ENCODE measurements around the gene PLA2G4B. TPM values are rescaled to one million over a fixed set of nuclear protein-coding genes. Genes with fewer than 3 reads are reported as not detected.

PLA2G4B gene
- total RNA-seq (2021; ENCODE audit: unreplicated experiment) (4.7 TPM), Bru-seq, nascent RNA (percentile 62 among the genes with signal in this experiment), BruChase-seq, experiment 1, labeled RNA remaining after a 2-hour chase (percentile 78 among the genes with signal in this experiment), BruChase-seq, experiment 2, labeled RNA remaining after a 6-hour chase (percentile 72 among the genes with signal in this experiment)
- polyA plus RNA-seq (2012; ENCODE audit: insufficient read length), result 6.7 TPM
- long read RNA-seq, partial matches to known transcripts, result 5 of 5 reads
- long read RNA-seq, other reads (novel, unspliced or antisense), result 0 of 5 reads

- POLR2A ChIA-PET, result interaction anchor here (0.6 kb wide), 1 partner anchor 93 kb away, joined by 3 read pairs; no protein-coding TSS in a partner anchor
- Histone ChIP-seq H3K36me3 (ENCODE audit: control insufficient read depth, insufficient read depth, low read length) (no peaks in the 10 kb centered on the region), H3K27me3 (ENCODE audit: control insufficient read depth, insufficient read depth, low read length) (no peaks in the 10 kb centered on the region), H3K4me1 (ENCODE audit: control insufficient read depth, insufficient read depth, low read length) (no peaks in the 10 kb centered on the region), H3K9me3 (ENCODE audit: control insufficient read depth, insufficient read depth, low read depth, low read length) (no peaks in the 10 kb centered on the region), H3K27ac (ENCODE audit: low read length) (no peak within 1 kb of the TSS), H3K4me3 (ENCODE audit: low read depth in 2 of 2, low read length in 2 of 2) (no peak within 1 kb of the TSS)
- TF ChIP-seq REST (IDR thresholded peaks at IDR 0.05; ENCODE audit: insufficient read depth in 1 of 2, low read depth in 2 of 2, low read length in 1 of 2) (no peak), CTCF (IDR thresholded peaks at IDR 0.05) (no peak), TCF7L2 (IDR thresholded peaks at IDR 0.05; ENCODE audit: low read depth, low read length) (no peak), POLR2AphosphoS5 (IDR thresholded peaks at IDR 0.05; ENCODE audit: low read depth, low read length) (no peak), SIN3A (IDR thresholded peaks at IDR 0.05; ENCODE audit: borderline replicate concordance, insufficient read depth, low read depth, low read length) (no peak)
- ATAC-seq, result no peak
- intact Hi-C loops (cut with micrococcal nuclease; ENCODE audit: unreplicated experiment) (no loop called here), in situ Hi-C loops (cut with HindIII; ENCODE audit: low pct_unique_long_range_greater_than_20kb, low sequenced_read_pairs) (no loop called here)
- BruUV-seq (replicated peaks), result no TSS peak
- DNase-seq (ENCODE audit: low read depth, low spot score), result no peak
- CTCF ChIA-PET, result interaction anchor here (1.0 kb wide), 1 partner anchor 65 kb away, joined by 5 read pairs; no protein-coding TSS in a partner anchor
These were observed at the start of gene PLA2G4B for GRCh38 chr15:41838400-41838897. TSS of gene PLA2G4B (plus strand) at chr15:41838847. CDS start at chr15:41838914, 67 bp downstream.

GRCh38 chr15:41789236-41789635, 49.4 kb upstream of the PLA2G4B start:
- no peaks in the 10 kb centered on the region for H3K27me3 ChIP-seq (ENCODE audit: control insufficient read depth, insufficient read depth, low read length)
- no peaks in the 10 kb centered on the region for H3K9me3 ChIP-seq (ENCODE audit: control insufficient read depth, insufficient read depth, low read depth, low read length)
- in situ Hi-C loops (cut with HindIII; ENCODE audit: low pct_unique_long_range_greater_than_20kb, low sequenced_read_pairs), result no loop called here
- H3K4me3 ChIP-seq (ENCODE audit: low read depth in 2 of 2, low read length in 2 of 2), result no peak overlapping the region
- no TSS peak for BruUV-seq (replicated peaks)
- intact Hi-C loops (cut with micrococcal nuclease; ENCODE audit: unreplicated experiment), result no loop called here
- H3K4me1 ChIP-seq (ENCODE audit: control insufficient read depth, insufficient read depth, low read length), result peaks cover 22% of the 10 kb centered on the region
- no peak for DNase-seq (ENCODE audit: low read depth, low spot score)
- no peak for ATAC-seq
- ChIA-PET CTCF (interaction anchor here (0.6 kb wide), 1 partner anchor 9 kb away, joined by 3 read pairs; no protein-coding TSS in a partner anchor), POLR2A (no interaction called here)
- TF ChIP-seq POLR2AphosphoS5 (IDR thresholded peaks at IDR 0.05; ENCODE audit: low read depth, low read length) (no peak), TCF7L2 (IDR thresholded peaks at IDR 0.05; ENCODE audit: low read depth, low read length) (no peak), CTCF (IDR thresholded peaks at IDR 0.05) (no peak), REST (IDR thresholded peaks at IDR 0.05; ENCODE audit: insufficient read depth in 1 of 2, low read depth in 2 of 2, low read length in 1 of 2) (no peak), SIN3A (IDR thresholded peaks at IDR 0.05; ENCODE audit: borderline replicate concordance, insufficient read depth, low read depth, low read length) (no peak)
- H3K27ac ChIP-seq (ENCODE audit: low read length), result no peak overlapping the region
- H3K36me3 ChIP-seq (ENCODE audit: control insufficient read depth, insufficient read depth, low read length), result no peaks in the 10 kb centered on the region
